ENCODE results near the gene RAB11FIP4. TPM values are rescaled to one million over a fixed set of nuclear protein-coding genes. Genes with fewer than 3 reads are reported as not detected.

Gene RAB11FIP4
- total and polyA plus RNA-seq, 12 donors, result 1.6 to 13.9 (median 8.4) TPM

DNA sequence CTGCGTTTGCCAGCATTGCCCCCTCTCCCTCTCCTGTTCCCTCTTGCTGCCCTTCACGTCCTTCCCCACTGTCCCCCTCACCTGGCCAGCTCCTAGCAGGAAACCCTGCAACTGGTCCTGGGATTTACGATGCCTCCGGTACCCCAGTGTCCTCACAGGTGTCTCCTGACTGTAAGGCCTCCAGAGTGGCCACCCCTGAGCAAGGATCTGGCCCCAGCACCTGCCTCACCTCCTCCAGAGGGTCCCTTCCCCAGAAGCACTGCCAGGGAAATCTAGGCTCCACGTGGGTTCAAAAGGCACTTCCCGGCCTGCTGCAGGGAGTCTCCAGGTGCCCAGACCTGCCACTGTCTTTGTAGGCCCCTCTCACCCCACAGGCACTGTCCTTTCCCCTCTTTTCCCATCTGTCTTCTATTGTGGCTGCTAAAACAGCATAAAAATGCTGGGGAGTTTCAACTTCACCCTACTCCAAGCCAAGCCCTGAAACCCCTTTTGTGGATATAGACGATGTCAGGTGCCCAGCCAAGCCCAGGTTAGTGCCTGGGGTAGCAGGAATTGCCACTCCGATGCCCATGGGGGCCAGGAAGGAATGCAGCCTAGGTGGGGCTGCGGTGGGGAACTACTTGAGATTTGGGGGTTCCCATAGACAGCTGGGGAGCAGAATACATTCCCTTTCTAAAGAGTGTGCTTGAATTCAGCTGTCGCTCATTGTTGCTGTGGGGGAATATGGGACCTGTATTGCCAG is 25.7 kb downstream of the RAB11FIP4 start:
- TF ChIP-seq, protein P1, sequence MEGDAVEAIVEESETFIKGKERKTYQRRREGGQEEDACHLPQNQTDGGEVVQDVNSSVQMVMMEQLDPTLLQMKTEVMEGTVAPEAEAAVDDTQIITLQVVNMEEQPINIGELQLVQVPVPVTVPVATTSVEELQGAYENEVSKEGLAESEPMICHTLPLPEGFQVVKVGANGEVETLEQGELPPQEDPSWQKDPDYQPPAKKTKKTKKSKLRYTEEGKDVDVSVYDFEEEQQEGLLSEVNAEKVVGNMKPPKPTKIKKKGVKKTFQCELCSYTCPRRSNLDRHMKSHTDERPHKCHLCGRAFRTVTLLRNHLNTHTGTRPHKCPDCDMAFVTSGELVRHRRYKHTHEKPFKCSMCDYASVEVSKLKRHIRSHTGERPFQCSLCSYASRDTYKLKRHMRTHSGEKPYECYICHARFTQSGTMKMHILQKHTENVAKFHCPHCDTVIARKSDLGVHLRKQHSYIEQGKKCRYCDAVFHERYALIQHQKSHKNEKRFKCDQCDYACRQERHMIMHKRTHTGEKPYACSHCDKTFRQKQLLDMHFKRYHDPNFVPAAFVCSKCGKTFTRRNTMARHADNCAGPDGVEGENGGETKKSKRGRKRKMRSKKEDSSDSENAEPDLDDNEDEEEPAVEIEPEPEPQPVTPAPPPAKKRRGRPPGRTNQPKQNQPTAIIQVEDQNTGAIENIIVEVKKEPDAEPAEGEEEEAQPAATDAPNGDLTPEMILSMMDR (IDR thresholded peaks at IDR 0.05), result no peak
- 78 to 81% methylated on average over 10 of the region's 10 CpGs for WGBS, 2 donors
- DNase-seq, result no peak
- peaks cover 0 to 23% (median 17%) of the 10 kb centered on the region in 9 donors for H3K4me1 ChIP-seq
- peaks cover 0 to 9% (median 0%) of the 10 kb centered on the region in 11 donors for H3K9me3 ChIP-seq
- intact Hi-C loops (cut with DNase I), result no loop called here
- peak overlapping the region in 1 of 10 donors; percentile 1 for H3K27ac ChIP-seq
- H3K4me3 ChIP-seq, result no peak overlapping the region
- H3K27me3 ChIP-seq, result peaks cover 0 to 3% (median 0%) of the 10 kb centered on the region in 7 donors
- H3K36me3 ChIP-seq, result no peaks in the 10 kb centered on the region
- no peak for ATAC-seq

DNA sequence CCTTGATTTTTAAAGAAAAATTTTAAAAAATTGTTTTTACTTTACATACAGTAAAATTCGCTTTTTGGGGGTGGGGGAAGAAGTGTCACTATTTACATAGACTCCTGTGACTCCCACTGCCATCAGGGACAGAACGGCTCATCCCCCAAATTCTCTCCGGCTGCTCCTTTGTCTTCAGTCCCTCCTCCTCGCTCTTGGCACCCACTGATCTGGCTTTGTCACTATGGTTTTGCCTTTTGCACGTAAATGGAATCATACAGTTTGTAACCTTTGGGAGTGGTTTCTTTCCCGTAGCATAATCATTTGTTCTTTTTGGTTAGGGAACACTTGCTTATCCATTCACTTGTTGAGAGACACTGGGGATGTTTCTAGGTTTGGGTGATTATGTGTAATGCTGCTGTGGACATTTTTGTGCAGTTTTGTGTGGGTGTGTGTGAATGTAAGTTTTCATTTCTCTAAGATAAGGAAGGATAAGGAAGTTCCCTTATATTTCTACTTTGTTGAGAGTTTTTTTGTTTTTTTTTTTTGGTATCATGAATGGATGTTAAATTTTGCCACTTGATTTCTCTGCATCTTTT is 27.4 kb downstream of the RAB11FIP4 start:
- Histone ChIP-seq H3K4me3 (no peak overlapping the region), H3K4me1 (peaks cover 0 to 18% (median 14%) of the 10 kb centered on the region in 9 donors), H3K27ac (no peak overlapping the region), H3K36me3 (no peaks in the 10 kb centered on the region), H3K27me3 (peaks cover 0 to 3% (median 0%) of the 10 kb centered on the region in 7 donors), H3K9me3 (peaks cover 0 to 24% (median 0%) of the 10 kb centered on the region in 11 donors)
- 42 to 51% methylated on average over 6 of the region's 6 CpGs for WGBS, 2 donors
- intact Hi-C loops (cut with DNase I), result no loop called here
- no peak for ATAC-seq
- TF ChIP-seq, protein P1 (IDR thresholded peaks at IDR 0.05), result no peak
- no peak for DNase-seq

DNA sequence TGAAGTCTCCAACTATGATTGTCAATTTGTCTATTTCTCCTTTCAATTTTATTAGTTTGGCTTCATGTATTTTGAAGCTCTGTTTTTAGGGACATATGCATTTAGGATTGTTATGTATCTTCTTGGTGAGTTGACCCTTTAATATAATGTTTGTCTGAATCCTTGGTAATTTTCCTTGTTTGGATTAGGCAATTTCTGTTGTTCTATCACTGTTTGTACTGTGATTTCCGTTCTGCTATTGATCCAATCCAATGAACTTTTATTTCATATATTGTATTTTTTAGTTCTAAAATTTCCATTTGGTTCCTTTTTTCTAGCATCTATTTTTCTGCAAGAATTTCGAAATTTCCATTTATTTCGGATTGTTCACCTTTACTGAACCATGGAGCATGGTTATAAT is 31.0 kb downstream of the RAB11FIP4 start:
- 85 to 92% methylated on average over 3 of the region's 3 CpGs for WGBS, 2 donors
- no peak for ATAC-seq
- TF ChIP-seq, protein P1 (IDR thresholded peaks at IDR 0.05), result no peak

DNA sequence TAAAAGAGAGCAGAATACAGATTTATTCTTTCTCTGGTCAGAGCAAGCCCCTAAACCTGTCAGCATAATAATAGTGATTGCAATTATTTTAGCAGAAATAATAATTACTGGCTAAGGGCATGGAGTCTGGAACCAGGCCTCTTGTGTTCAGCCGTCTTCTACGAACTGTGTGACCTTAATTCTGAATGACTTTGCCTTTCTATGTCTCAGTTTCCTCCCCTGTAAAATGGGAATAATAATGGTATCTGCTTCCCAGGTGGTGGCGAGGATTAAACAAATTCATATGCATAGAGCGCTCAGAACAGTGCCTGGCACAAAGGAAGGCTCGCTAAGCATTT is 33.4 kb downstream of the RAB11FIP4 start:
- H3K27ac ChIP-seq, result no peak overlapping the region
- peaks cover 2 to 18% (median 10%) of the 10 kb centered on the region in 9 donors for H3K4me1 ChIP-seq
- ATAC-seq, result no peak
- H3K27me3 ChIP-seq, result peaks cover 0 to 22% (median 7%) of the 10 kb centered on the region in 7 donors
- H3K9me3 ChIP-seq, result peaks cover 0 to 24% (median 0%) of the 10 kb centered on the region in 11 donors
- DNase-seq, result no peak
- no peak overlapping the region for H3K4me3 ChIP-seq
- TF ChIP-seq, protein P1 (IDR thresholded peaks at IDR 0.05), result no peak
- 44 to 48% methylated on average over 5 of the region's 5 CpGs for WGBS, 2 donors
- intact Hi-C loops (cut with DNase I), result no loop called here
- no peaks in the 10 kb centered on the region for H3K36me3 ChIP-seq

More for the DNA sequence above, 31.0 kb downstream of the RAB11FIP4 start:
- peaks cover 0 to 4% (median 0%) of the 10 kb centered on the region in 7 donors for H3K27me3 ChIP-seq
- intact Hi-C loops (cut with DNase I), result no loop called here
- H3K4me1 ChIP-seq, result peaks cover 2 to 12% (median 10%) of the 10 kb centered on the region in 9 donors
- no peak for DNase-seq
- H3K9me3 ChIP-seq, result peaks cover 0 to 24% (median 0%) of the 10 kb centered on the region in 11 donors
- H3K4me3 ChIP-seq, result no peak overlapping the region
- H3K27ac ChIP-seq, result no peak overlapping the region
- no peaks in the 10 kb centered on the region for H3K36me3 ChIP-seq

All from heart right ventricle (tissue), 16 donors.